HepG2 (cell line): Measurements from ENCODE around the gene ARHGEF26. TPM values are rescaled to one million over a fixed set of nuclear protein-coding genes. Genes with fewer than 3 reads are reported as not detected.

Source experiments
- EEA1 ChIP-seq: sonication (generic); formaldehyde crosslinking; IDR thresholded peaks from 2 replicates; pipeline ENCODE4 v1.5.1; 2020; ENCODE audit warnings: mild to moderate bottlenecking, missing genetic modification reagents, borderline replicate concordance
- KMT2B ChIP-seq: IDR thresholded peaks from 2 replicates; pipeline ENCODE4 v1.6.1; 2016; ENCODE audit warnings: missing genetic modification reagents, missing compliant biosample characterization
- MEIS2 ChIP-seq: sonication (generic); formaldehyde crosslinking; IDR thresholded peaks from 2 replicates; pipeline ENCODE4 v1.9.0; 2021; ENCODE audit warnings: mild to moderate bottlenecking, missing genetic modification reagents
- MTF1 ChIP-seq: sonication (generic); formaldehyde crosslinking; IDR thresholded peaks from 2 replicates; pipeline ENCODE4 v1.5.0; 2020; ENCODE audit warnings: missing genetic modification reagents
- RXRB ChIP-seq: IDR thresholded peaks from 2 replicates; pipeline ENCODE4 v1.6.1; 2016; ENCODE audit warnings: borderline replicate concordance, missing genetic modification reagents, missing compliant biosample characterization
- TBX3 ChIP-seq: fragments of 450-650 bp; IDR thresholded peaks from 2 replicates; pipeline ENCODE4 v1.6.1; 2017; ENCODE audit warnings: antibody characterized with exemption, mild to moderate bottlenecking, inconsistent platforms, borderline replicate concordance
- TMF1 ChIP-seq: sonication (generic); formaldehyde crosslinking; IDR thresholded peaks from 2 replicates; pipeline ENCODE4 v1.8.1; 2022; ENCODE audit warnings: low read depth, missing genetic modification reagents
- ZBTB39 ChIP-seq: sonication (generic); formaldehyde crosslinking; IDR thresholded peaks from 2 replicates; pipeline ENCODE4 v1.5.0; 2020; ENCODE audit warnings: missing genetic modification reagents
- ZBTB42 ChIP-seq: sonication (generic); formaldehyde crosslinking; IDR thresholded peaks from 2 replicates; pipeline ENCODE4 v1.5.0; 2020; ENCODE audit warnings: mild to moderate bottlenecking, missing genetic modification reagents
- ZNF234 ChIP-seq: sonication (generic); formaldehyde crosslinking; conservative IDR thresholded peaks from 2 replicates; pipeline ENCODE4 v1.5.1; 2020; ENCODE audit warnings: mild to moderate bottlenecking, missing genetic modification reagents
- ZNF619 ChIP-seq: sonication (generic); formaldehyde crosslinking; IDR thresholded peaks from 2 replicates; pipeline ENCODE4 v1.4.0; 2020; ENCODE audit warnings: mild to moderate bottlenecking, missing genetic modification reagents
- polyA plus RNA-seq, 8 experiments: library from polyadenylated mRNA; depleted of rRNA in 3 of 8; stranded (reverse) in 7 of 8; unstranded in 1 of 8; fragments of >200 nt; fragmentation: Illumina TruSeq in 4 of 8; extraction: Trizol in 4 of 8; gene quantifications; 2 replicates each; pipeline versions ENCODE4 v1.2.1 to v1.2.3, GENCODE V29; 2011 to 2016; ENCODE audit warnings: low read depth in 4 of 8, missing spikeins in 1 of 8, mixed read lengths in 1 of 8; ENCODE audit not compliant: insufficient read depth in 1 of 8
- total RNA-seq, 5 experiments: library from RNA; depleted of rRNA; stranded (reverse); fragments of >200 nt; fragmentation: Illumina TruSeq; extraction: Trizol; gene quantifications; 2 replicates each; pipeline ENCODE4 v1.2.3, GENCODE V29; 2016; ENCODE audit warnings: low read depth in 1 of 5
- TF ChIP-seq, protein P1 (sequence below): sonication (generic); formaldehyde crosslinking; conservative IDR thresholded peaks from 2 replicates; pipeline ENCODE4 v1.8.0; 2022; ENCODE audit warnings: missing genetic modification reagents
- TF ChIP-seq, protein P2 (sequence below): IDR thresholded peaks from 2 replicates; pipeline ENCODE4 v1.6.1; 2018; ENCODE audit warnings: missing genetic modification reagents

Gene ARHGEF26
- total and polyA plus RNA-seq, 2 of the 13 experiments (the other 11 are each of a cell fraction or from before 2014, with no cell fraction given): 0.74 to 6.1 TPM

- TF ChIP-seq, protein P1, sequence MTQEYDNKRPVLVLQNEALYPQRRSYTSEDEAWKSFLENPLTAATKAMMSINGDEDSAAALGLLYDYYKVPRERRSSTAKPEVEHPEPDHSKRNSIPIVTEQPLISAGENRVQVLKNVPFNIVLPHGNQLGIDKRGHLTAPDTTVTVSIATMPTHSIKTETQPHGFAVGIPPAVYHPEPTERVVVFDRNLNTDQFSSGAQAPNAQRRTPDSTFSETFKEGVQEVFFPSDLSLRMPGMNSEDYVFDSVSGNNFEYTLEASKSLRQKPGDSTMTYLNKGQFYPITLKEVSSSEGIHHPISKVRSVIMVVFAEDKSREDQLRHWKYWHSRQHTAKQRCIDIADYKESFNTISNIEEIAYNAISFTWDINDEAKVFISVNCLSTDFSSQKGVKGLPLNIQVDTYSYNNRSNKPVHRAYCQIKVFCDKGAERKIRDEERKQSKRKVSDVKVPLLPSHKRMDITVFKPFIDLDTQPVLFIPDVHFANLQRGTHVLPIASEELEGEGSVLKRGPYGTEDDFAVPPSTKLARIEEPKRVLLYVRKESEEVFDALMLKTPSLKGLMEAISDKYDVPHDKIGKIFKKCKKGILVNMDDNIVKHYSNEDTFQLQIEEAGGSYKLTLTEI (CRISPR knock-in tag): no peak
- TF ChIP-seq EEA1 (CRISPR knock-in tag): no peak
- no peak for TF ChIP-seq MTF1
- TF ChIP-seq, protein P2, sequence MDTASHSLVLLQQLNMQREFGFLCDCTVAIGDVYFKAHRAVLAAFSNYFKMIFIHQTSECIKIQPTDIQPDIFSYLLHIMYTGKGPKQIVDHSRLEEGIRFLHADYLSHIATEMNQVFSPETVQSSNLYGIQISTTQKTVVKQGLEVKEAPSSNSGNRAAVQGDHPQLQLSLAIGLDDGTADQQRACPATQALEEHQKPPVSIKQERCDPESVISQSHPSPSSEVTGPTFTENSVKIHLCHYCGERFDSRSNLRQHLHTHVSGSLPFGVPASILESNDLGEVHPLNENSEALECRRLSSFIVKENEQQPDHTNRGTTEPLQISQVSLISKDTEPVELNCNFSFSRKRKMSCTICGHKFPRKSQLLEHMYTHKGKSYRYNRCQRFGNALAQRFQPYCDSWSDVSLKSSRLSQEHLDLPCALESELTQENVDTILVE: no peak
- no peak for TF ChIP-seq ZNF619 (CRISPR knock-in tag)
- no peak for TF ChIP-seq TMF1 (CRISPR knock-in tag)
- TF ChIP-seq ZBTB39: 0 out of 2 replicates have a peak, but pooled peaks have one; percentile 28
- no peak for TF ChIP-seq KMT2B (CRISPR knock-in tag)
- no peak for TF ChIP-seq MEIS2 (CRISPR knock-in tag)
- TF ChIP-seq ZNF234 (CRISPR knock-in tag): no peak
- peak; percentile 73 for TF ChIP-seq TBX3
- TF ChIP-seq RXRB (CRISPR knock-in tag): peak; percentile 60; the same call in 1 of the 2 replicates
- no peak for TF ChIP-seq ZBTB42 (CRISPR knock-in tag)
Measured at GRCh38 chr3:154251610-154252009, 130.4 kb downstream of the ARHGEF26 start (continued).
